GM18873 (cell line): ENCODE measurements around the gene SETD3.

Source experiments
- ATAC-seq: cut with Tn5 transposase; IDR thresholded peaks from one replicate; pipeline ENCODE4 v1.9.1; 2021; ENCODE audit warnings: mild to moderate bottlenecking, moderate library complexity, moderate number of reproducible peaks; ENCODE audit not compliant: unreplicated experiment, low FRiP score

The SETD3 gene

GRCh38 chr14:99380402-99380801 lies 100.3 kb downstream of the SETD3 start:
- ATAC-seq: no peak

GRCh38 chr14:99378782-99379214 lies 101.9 kb downstream of the SETD3 start:
- ATAC-seq: no peak

- ATAC-seq: no peak
Measured at GRCh38 chr14:99377951-99378350, 102.7 kb downstream of the SETD3 start.

- ATAC-seq: no peak
Measured at GRCh38 chr14:99374964-99375363, 105.7 kb downstream of the SETD3 start.

- ATAC-seq: no peak
Measured at GRCh38 chr14:99363616-99364290, 116.9 kb downstream of the SETD3 start.

GRCh38 chr14:99363051-99363450 lies 117.6 kb downstream of the SETD3 start:
- no peak for ATAC-seq

GRCh38 chr14:99361596-99362215 lies 119.0 kb downstream of the SETD3 start:
- no peak for ATAC-seq

- no peak for ATAC-seq
Measured at GRCh38 chr14:99360774-99361595, 119.7 kb downstream of the SETD3 start.

- no peak for ATAC-seq
Measured at GRCh38 chr14:99359906-99360305, 120.8 kb downstream of the SETD3 start.

GRCh38 chr14:99357916-99358390 lies 122.7 kb downstream of the SETD3 start:
- no peak for ATAC-seq

GRCh38 chr14:99357151-99357915 lies 123.3 kb downstream of the SETD3 start:
- no peak for ATAC-seq

GRCh38 chr14:99356031-99356608 lies 124.5 kb downstream of the SETD3 start:
- no peak for ATAC-seq

- no peak for ATAC-seq
Measured at GRCh38 chr14:99354166-99354875, 126.3 kb downstream of the SETD3 start.

GRCh38 chr14:99352688-99353280 lies 127.9 kb downstream of the SETD3 start:
- no peak for ATAC-seq

- ATAC-seq: no peak
Measured at GRCh38 chr14:99351166-99352007, 129.3 kb downstream of the SETD3 start.

- ATAC-seq: no peak
Measured at GRCh38 chr14:99350751-99351150, 129.9 kb downstream of the SETD3 start.

GRCh38 chr14:99349721-99350495 lies 130.8 kb downstream of the SETD3 start:
- ATAC-seq: no peak
